GM12878 (cell line): Measurements from ENCODE around the gene ACTMAP. TPM values are rescaled to one million over a fixed set of nuclear protein-coding genes. Genes with fewer than 3 reads are reported as not detected.
A peak's percentile ranks its signal among the peaks of the same experiment; 100 is the strongest.

Source experiments
- BHLHE40 ChIP-seq, 2 experiments: fragments of 450-650 bp in 1 of 2; IDR thresholded peaks; 2 replicates each; pipeline ENCODE4 v1.6.1; 2011 to 2017; ENCODE audit warnings: low read depth in 2 of 2, borderline replicate concordance in 1 of 2, improper control_type of control experiment in 1 of 2, low read length in 1 of 2, mild to moderate bottlenecking in 1 of 2
- CEBPZ ChIP-seq: fragments of 150-350 bp; IDR thresholded peaks from 2 replicates; pipeline ENCODE4 v1.6.1; 2016; ENCODE audit warnings: low read depth, low read length
- CHD2 ChIP-seq: IDR thresholded peaks from 2 replicates; pipeline ENCODE4 v1.6.1; 2011; ENCODE audit warnings: low read depth, low read length, improper control_type of control experiment, borderline replicate concordance
- CREB1 ChIP-seq: IDR thresholded peaks from 2 replicates; pipeline ENCODE4 v1.6.1; 2012; ENCODE audit warnings: low read depth, mild to moderate bottlenecking, inconsistent platforms
- CUX1 ChIP-seq: IDR thresholded peaks from 2 replicates; pipeline ENCODE4 v1.6.1; 2012; ENCODE audit warnings: improper control_type of control experiment, low read depth, low read length; ENCODE audit not compliant: insufficient replicate concordance
- FOXK2 ChIP-seq: fragments of 450-650 bp; IDR thresholded peaks from 2 replicates; pipeline ENCODE4 v1.6.1; 2017; ENCODE audit warnings: mild to moderate bottlenecking, moderate library complexity
- HCFC1 ChIP-seq: fragments of 150-350 bp; IDR thresholded peaks from 2 replicates; pipeline ENCODE4 v1.6.1; 2014; ENCODE audit warnings: low read length
- HSF1 ChIP-seq: fragments of 150-350 bp; IDR thresholded peaks from 2 replicates; pipeline ENCODE4 v1.6.1; 2014; ENCODE audit warnings: mild to moderate bottlenecking, low read depth, low read length
- MEF2A ChIP-seq: IDR thresholded peaks from 2 replicates; pipeline ENCODE4 v1.6.1; 2011; ENCODE audit warnings: low read depth, mild to moderate bottlenecking, low read length, moderate library complexity; ENCODE audit not compliant: insufficient read depth
- MTA2 ChIP-seq: fragments of 450-650 bp; IDR thresholded peaks from 2 replicates; pipeline ENCODE4 v1.6.1; 2016; ENCODE audit warnings: low read depth, mild to moderate bottlenecking, moderate library complexity
- NR2C2 ChIP-seq: IDR thresholded peaks from 2 replicates; pipeline ENCODE4 v1.6.1; 2011; ENCODE audit warnings: borderline replicate concordance, low read depth; ENCODE audit not compliant: control insufficient read depth, insufficient read length
- PKNOX1 ChIP-seq: fragments of 450-650 bp; IDR thresholded peaks from 2 replicates; pipeline ENCODE4 v1.6.1; 2016; ENCODE audit warnings: mild to moderate bottlenecking
- PML ChIP-seq: IDR thresholded peaks from 2 replicates; pipeline ENCODE4 v1.6.1; 2012; ENCODE audit warnings: low read length, inconsistent platforms
- RAD51 ChIP-seq: fragments of 450-650 bp; IDR thresholded peaks from 2 replicates; pipeline ENCODE4 v1.6.1; 2016; ENCODE audit warnings: moderate library complexity, mild to moderate bottlenecking, inconsistent platforms
- RCOR1 ChIP-seq: conservative IDR thresholded peaks from 2 replicates; pipeline ENCODE4 v1.6.1; 2012; ENCODE audit warnings: low read depth, low read length, improper control_type of control experiment
- SIX5 ChIP-seq: IDR thresholded peaks from 2 replicates; pipeline ENCODE4 v1.6.1; 2011; ENCODE audit warnings: mild to moderate bottlenecking, low read depth, low read length, moderate library complexity; ENCODE audit not compliant: severe bottlenecking
- TAF1 ChIP-seq: IDR thresholded peaks from 2 replicates; pipeline ENCODE4 v1.6.1; 2011; ENCODE audit warnings: mild to moderate bottlenecking, low read depth, low read length, borderline replicate concordance
- YBX1 ChIP-seq: fragments of 450-650 bp; IDR thresholded peaks from 2 replicates; pipeline ENCODE4 v1.6.1; 2016; ENCODE audit warnings: antibody characterized with exemption
- ZZZ3 ChIP-seq: IDR thresholded peaks from 2 replicates; pipeline ENCODE4 v1.6.1; 2011; ENCODE audit warnings: low read depth; ENCODE audit not compliant: control insufficient read depth, insufficient read length
- polyA plus RNA-seq, 11 experiments: library from polyadenylated mRNA; depleted of rRNA in 4 of 11; unstranded in 6 of 11; stranded (reverse) in 5 of 11; fragments of >200 nt; fragmentation: Nextera tagmentation in 4 of 11; fragmentation: Illumina TruSeq in 1 of 11; extraction: Ambion mirVana in 4 of 11; extraction: Trizol in 1 of 11; gene quantifications; 1 replicate in 1 of 11; 2 replicates in 10 of 11; pipeline versions ENCODE4 v1.2.1 to v1.2.3, GENCODE V29; 2011 to 2016; ENCODE audit warnings: inconsistent platforms in 2 of 11, missing spikeins in 2 of 11, low read depth in 1 of 11
- total RNA-seq, 4 experiments: library from RNA; depleted of rRNA in 3 of 4; stranded (reverse); fragments of >200 nt in 3 of 4; fragmentation: Illumina TruSeq in 1 of 4; extraction: Trizol in 1 of 4; gene quantifications; 2 replicates each; pipeline versions ENCODE4 v1.2.1 to v1.2.3, GENCODE V29; 2013 to 2021

The ACTMAP gene
- total and polyA plus RNA-seq, 10 of the 15 experiments (the other 5 are each of a cell fraction or from before 2014, with no cell fraction given) = 3.0 to 26.2 (median 11.1) TPM

- peak; percentile 29 for TF ChIP-seq PKNOX1
- peak; percentile 88 to 91 for TF ChIP-seq BHLHE40 (IDR thresholded peaks at IDR 0.05; ENCODE audit: borderline replicate concordance in 1 of 2, low read depth in 2 of 2, low read length in 1 of 2)
- TF ChIP-seq SIX5 = no peak
- TF ChIP-seq YBX1 = no peak
- peak; percentile 38; the same call in 1 of the 2 replicates for TF ChIP-seq TAF1
- no peak; the same call in 1 of the 2 replicates for TF ChIP-seq CHD2
- TF ChIP-seq ZZZ3 = no peak
- peak; percentile 65 for TF ChIP-seq MEF2A
- peak; percentile 91 for TF ChIP-seq MTA2
- no peak for TF ChIP-seq FOXK2
- TF ChIP-seq RAD51 = peak; percentile 48; the same call in 1 of the 2 replicates
- TF ChIP-seq CREB1 = peak; percentile 97
- TF ChIP-seq PML = peak; percentile 84
- TF ChIP-seq HCFC1 = no peak
- peak; percentile 98 for TF ChIP-seq RCOR1
- TF ChIP-seq NR2C2 = no peak
- no peak for TF ChIP-seq CUX1
- no peak for TF ChIP-seq CEBPZ
- no peak for TF ChIP-seq HSF1
These were observed 26.8 kb upstream of the ACTMAP start (continued) for GRCh38 chr19:40776932-40777644.
